PC-3 (cell line): ENCODE measurements around the gene RCAN1. TPM values are rescaled to one million over a fixed set of nuclear protein-coding genes. Genes with fewer than 3 reads are reported as not detected.

Source experiments
- ATAC-seq: fragments of 200-7000 bp; cut with Tn5 transposase; 2 replicates; pipeline ENCODE4 v1.9.1; 2020; ENCODE audit warnings: mild to moderate bottlenecking, moderate library complexity
- BruUV-seq: library from RNA; stranded (reverse); fragments of 400-500 nt; replicated peaks from 2 replicates; lab custom pipeline; 2021; lab: Mats Ljungman, UMichigan
- CTCF ChIA-PET: fragments of 300-600 bp; sonication (Branson Sonifier 250); formaldehyde crosslinking; loops from one replicate; lab custom pipeline; 2022; ENCODE audit warnings: antibody characterized with exemption; lab: Charles Lee
- POLR2A ChIA-PET: fragments of 300-600 bp; sonication (Branson Sonifier 250); formaldehyde crosslinking; loops from one replicate; lab custom pipeline; 2022; ENCODE audit warnings: antibody characterized with exemption; ENCODE audit not compliant: unreplicated experiment; lab: Charles Lee
- DNase-seq: peaks from one replicate; pipeline ENCODE4 v3.0.0-alpha.2; 2015
- H2AFZ ChIP-seq: fragments of 300-600 bp; sonication (generic); 2 replicates; pipeline ENCODE4 v1.6.0; 2016; ENCODE audit warnings: antibody characterized with exemption, low read length
- H3F3A ChIP-seq: fragments of 300-600 bp; sonication (generic); one replicate; pipeline ENCODE4 v1.6.0; 2017; ENCODE audit warnings: antibody characterized with exemption, low read length, control low read depth, mild to moderate bottlenecking; ENCODE audit not compliant: unreplicated experiment
- H3K27ac ChIP-seq: fragments of 300-600 bp; sonication (generic); 2 replicates; pipeline ENCODE4 v1.5.1; 2016; ENCODE audit warnings: mild to moderate bottlenecking, low read length
- H3K27me3 ChIP-seq: fragments of 300-600 bp; sonication (generic); 2 replicates; pipeline ENCODE4 v1.6.1; 2016; ENCODE audit warnings: low read length, mixed read lengths
- H3K36me3 ChIP-seq: fragments of 300-600 bp; sonication (generic); 2 replicates; pipeline ENCODE4 v1.6.1; 2016; ENCODE audit warnings: low read depth, mixed run types, low read length, mixed read lengths
- H3K4me1 ChIP-seq: fragments of 300-600 bp; sonication (generic); 2 replicates; pipeline ENCODE4 v1.5.1; 2016; ENCODE audit warnings: low read length; ENCODE audit not compliant: insufficient read depth
- H3K4me2 ChIP-seq: fragments of 300-600 bp; sonication (generic); 2 replicates; pipeline ENCODE4 v1.6.0; 2016; ENCODE audit warnings: low read length
- H3K4me3 ChIP-seq: fragments of 300-600 bp; sonication (generic); 2 replicates; pipeline ENCODE4 v1.5.1; 2016; ENCODE audit warnings: mild to moderate bottlenecking, low read length, mixed read lengths
- H3K79me2 ChIP-seq: fragments of 300-600 bp; sonication (generic); 2 replicates; pipeline ENCODE4 v1.6.1; 2017; ENCODE audit warnings: low read length, mixed read lengths
- H3K9ac ChIP-seq: fragments of 300-600 bp; sonication (generic); 2 replicates; pipeline ENCODE4 v1.6.0; 2016; ENCODE audit warnings: mild to moderate bottlenecking, low read length
- H3K9me2 ChIP-seq: fragments of 300-600 bp; sonication (generic); replicated peaks from 2 replicates; pipeline ENCODE4 v1.6.1; 2016; ENCODE audit warnings: mixed run types, low read length, mixed read lengths
- H3K9me3 ChIP-seq: fragments of 300-600 bp; sonication (generic); 2 replicates; pipeline ENCODE4 v1.6.1; 2016; ENCODE audit warnings: low read length, mixed read lengths
- H4K20me1 ChIP-seq: fragments of 300-600 bp; sonication (generic); 2 replicates; pipeline ENCODE4 v1.6.1; 2016; ENCODE audit warnings: low read length, mixed read lengths
- EZH2 ChIP-seq: fragments of 300-600 bp; sonication (generic); IDR thresholded peaks from one replicate; pipeline ENCODE4 v1.6.1; 2017; ENCODE audit warnings: antibody characterized with exemption, mild to moderate bottlenecking, low read length; ENCODE audit not compliant: unreplicated experiment
- EZH2phosphoT487 ChIP-seq: fragments of 300-600 bp; sonication (generic); IDR thresholded peaks from 2 replicates; pipeline ENCODE4 v1.6.1; 2018; ENCODE audit warnings: mild to moderate bottlenecking, antibody characterized with exemption, low read length, borderline replicate concordance
- intact Hi-C: fragments of 100-400 bp; cut with micrococcal nuclease; formaldehyde crosslinking; loops from 2 replicates; pipeline ENCODE4 v1.9.0; 2023
- total RNA-seq: library from RNA; depleted of rRNA; stranded (reverse); fragments of >200 nt; gene quantifications from 2 replicates; pipeline ENCODE4 v1.2.3, GENCODE V29; 2014
- TF ChIP-seq, protein P1 (sequence below): fragments of 300-600 bp; sonication (generic); conservative IDR thresholded peaks from 2 replicates; pipeline ENCODE4 v1.5.1; 2017; ENCODE audit warnings: antibody characterized with exemption, low read depth, mild to moderate bottlenecking, low read length

RCAN1 gene
- total RNA-seq, 1 experiment from 2014 or later = 26.2 TPM

DNA sequence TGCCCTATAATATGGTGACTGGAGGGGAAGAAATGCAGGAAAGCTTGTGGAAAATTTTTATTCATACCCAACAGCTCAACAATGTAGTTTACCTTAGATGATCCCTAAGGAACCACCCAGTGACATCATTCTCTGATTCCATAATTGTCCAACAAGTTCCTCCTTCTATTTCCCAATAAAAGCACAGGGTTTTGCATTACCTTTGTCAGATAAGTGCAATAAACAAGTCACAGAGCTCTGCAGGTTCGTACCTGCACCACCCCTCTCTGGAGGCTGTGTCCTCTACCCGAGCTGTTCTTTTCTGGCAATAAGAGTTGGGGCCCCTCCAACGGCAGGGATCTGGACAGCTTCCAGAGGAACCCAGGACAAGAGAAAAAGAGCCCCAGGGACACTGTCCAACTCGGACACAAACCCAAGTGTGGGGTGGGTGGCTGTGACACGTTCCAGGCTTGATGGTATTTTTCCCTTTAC, 38.8 kb downstream of the RCAN1 start:
- Histone ChIP-seq H3K4me1 (peaks cover 9% of the 10 kb centered on the region), H3F3A (no peaks in the 10 kb centered on the region), H3K9me2 (no peaks in the 10 kb centered on the region), H3K9me3 (no peaks in the 10 kb centered on the region), H4K20me1 (no peaks in the 10 kb centered on the region), H3K36me3 (no peaks in the 10 kb centered on the region), H3K79me2 (no peaks in the 10 kb centered on the region), H3K9ac (no peak overlapping the region), H3K4me3 (no peak overlapping the region), H3K4me2 (no peak overlapping the region), H3K27me3 (no peaks in the 10 kb centered on the region), H3K27ac (no peak overlapping the region), H2AFZ (no peak overlapping the region)
- TF ChIP-seq EZH2 = no peak
- TF ChIP-seq, protein P1, sequence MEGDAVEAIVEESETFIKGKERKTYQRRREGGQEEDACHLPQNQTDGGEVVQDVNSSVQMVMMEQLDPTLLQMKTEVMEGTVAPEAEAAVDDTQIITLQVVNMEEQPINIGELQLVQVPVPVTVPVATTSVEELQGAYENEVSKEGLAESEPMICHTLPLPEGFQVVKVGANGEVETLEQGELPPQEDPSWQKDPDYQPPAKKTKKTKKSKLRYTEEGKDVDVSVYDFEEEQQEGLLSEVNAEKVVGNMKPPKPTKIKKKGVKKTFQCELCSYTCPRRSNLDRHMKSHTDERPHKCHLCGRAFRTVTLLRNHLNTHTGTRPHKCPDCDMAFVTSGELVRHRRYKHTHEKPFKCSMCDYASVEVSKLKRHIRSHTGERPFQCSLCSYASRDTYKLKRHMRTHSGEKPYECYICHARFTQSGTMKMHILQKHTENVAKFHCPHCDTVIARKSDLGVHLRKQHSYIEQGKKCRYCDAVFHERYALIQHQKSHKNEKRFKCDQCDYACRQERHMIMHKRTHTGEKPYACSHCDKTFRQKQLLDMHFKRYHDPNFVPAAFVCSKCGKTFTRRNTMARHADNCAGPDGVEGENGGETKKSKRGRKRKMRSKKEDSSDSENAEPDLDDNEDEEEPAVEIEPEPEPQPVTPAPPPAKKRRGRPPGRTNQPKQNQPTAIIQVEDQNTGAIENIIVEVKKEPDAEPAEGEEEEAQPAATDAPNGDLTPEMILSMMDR = no peak
- no peak for TF ChIP-seq EZH2phosphoT487
- no TSS peak for BruUV-seq
- intact Hi-C loops = no loop called here
- no peak for DNase-seq
- ChIA-PET CTCF (no interaction called here), POLR2A (no interaction called here)
- no peak for ATAC-seq

- ATAC-seq (no peak), DNase-seq (no peak)
- H3K4me2 ChIP-seq = no peak overlapping the region
- no peaks in the 10 kb centered on the region for H3K9me2 ChIP-seq
- H4K20me1 ChIP-seq = no peaks in the 10 kb centered on the region
- H3K79me2 ChIP-seq = no peaks in the 10 kb centered on the region
- ChIA-PET POLR2A (no interaction called here), CTCF (no interaction called here)
- H3K9me3 ChIP-seq = no peaks in the 10 kb centered on the region
- no peaks in the 10 kb centered on the region for H3F3A ChIP-seq
- TF ChIP-seq EZH2phosphoT487 = no peak
- TF ChIP-seq, protein P1 = no peak
- no peak for TF ChIP-seq EZH2
- H3K9ac ChIP-seq = no peak overlapping the region
- peaks cover 8% of the 10 kb centered on the region for H3K4me1 ChIP-seq
- no peaks in the 10 kb centered on the region for H3K36me3 ChIP-seq
- no peaks in the 10 kb centered on the region for H3K27me3 ChIP-seq
- intact Hi-C loops = no loop called here
- no peak overlapping the region for H3K27ac ChIP-seq
- BruUV-seq = no TSS peak
- no peak overlapping the region for H3K4me3 ChIP-seq
- no peak overlapping the region for H2AFZ ChIP-seq
Measured at GRCh38 chr21:34574601-34575529, 40.0 kb downstream of the RCAN1 start.

DNA sequence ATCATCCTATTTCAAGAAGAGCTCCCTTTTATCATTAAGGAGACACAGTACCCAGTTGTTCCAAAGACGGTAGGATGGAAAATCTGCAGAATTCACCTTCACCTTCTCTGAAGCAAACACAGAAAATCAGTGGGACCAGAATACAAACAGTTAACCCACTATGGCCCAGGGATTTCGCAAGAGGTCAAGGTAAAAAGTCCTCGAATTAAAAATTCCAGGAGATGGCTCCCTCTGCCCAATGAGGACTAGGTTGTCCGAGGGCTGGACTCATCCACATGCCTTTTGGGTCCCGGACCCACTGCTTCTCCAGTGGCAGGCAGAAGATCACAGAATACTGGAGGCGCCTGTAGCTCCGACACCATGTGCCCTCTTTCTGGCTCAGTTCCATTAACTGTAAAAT, 42.9 kb downstream of the RCAN1 start:
- H3K79me2 ChIP-seq = no peaks in the 10 kb centered on the region
- H3K27me3 ChIP-seq = no peaks in the 10 kb centered on the region
- no peak overlapping the region for H3K4me2 ChIP-seq
- intact Hi-C loops = no loop called here
- H2AFZ ChIP-seq = no peak overlapping the region
- ATAC-seq (no peak), DNase-seq (no peak)
- H3F3A ChIP-seq = no peaks in the 10 kb centered on the region
- no peaks in the 10 kb centered on the region for H4K20me1 ChIP-seq
- no peak overlapping the region for H3K4me3 ChIP-seq
- TF ChIP-seq, protein P1 = no peak
- no peak for TF ChIP-seq EZH2phosphoT487
- H3K9me2 ChIP-seq = no peaks in the 10 kb centered on the region
- no peak overlapping the region for H3K9ac ChIP-seq
- H3K36me3 ChIP-seq = no peaks in the 10 kb centered on the region
- H3K27ac ChIP-seq = no peak overlapping the region
- POLR2A ChIA-PET = no interaction called here
- H3K9me3 ChIP-seq = no peaks in the 10 kb centered on the region
- no peaks in the 10 kb centered on the region for H3K4me1 ChIP-seq
- CTCF ChIA-PET = no interaction called here
- BruUV-seq = no TSS peak
